HG03025 (cell line): ENCODE results near the gene GFI1.

Experiments
- ATAC-seq: cut with Tn5 transposase; IDR thresholded peaks from one replicate; pipeline ENCODE4 v1.9.1; 2021; ENCODE audit warnings: mild to moderate bottlenecking, moderate library complexity; ENCODE audit not compliant: unreplicated experiment, low FRiP score

Gene GFI1

DNA sequence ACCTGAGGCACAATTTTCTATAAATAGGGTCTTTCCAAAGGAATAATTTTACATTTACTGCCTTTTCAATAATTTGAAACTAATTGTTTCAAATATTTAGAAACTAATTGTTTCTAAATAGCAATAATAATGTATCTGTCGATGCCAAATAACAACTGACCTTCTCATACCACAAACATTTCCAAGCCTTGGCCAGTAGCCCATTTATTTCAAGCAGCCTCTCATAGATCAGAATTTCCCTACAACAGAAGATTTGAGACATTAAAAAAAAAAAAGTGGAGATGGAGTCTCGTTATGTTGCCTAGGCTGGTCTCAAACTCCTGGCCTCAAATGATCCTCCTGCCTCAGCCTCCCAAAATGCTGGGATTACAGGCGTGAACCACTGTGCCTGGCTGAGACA lies 2.1 kb upstream of the GFI1 start:
- no peak for ATAC-seq

DNA sequence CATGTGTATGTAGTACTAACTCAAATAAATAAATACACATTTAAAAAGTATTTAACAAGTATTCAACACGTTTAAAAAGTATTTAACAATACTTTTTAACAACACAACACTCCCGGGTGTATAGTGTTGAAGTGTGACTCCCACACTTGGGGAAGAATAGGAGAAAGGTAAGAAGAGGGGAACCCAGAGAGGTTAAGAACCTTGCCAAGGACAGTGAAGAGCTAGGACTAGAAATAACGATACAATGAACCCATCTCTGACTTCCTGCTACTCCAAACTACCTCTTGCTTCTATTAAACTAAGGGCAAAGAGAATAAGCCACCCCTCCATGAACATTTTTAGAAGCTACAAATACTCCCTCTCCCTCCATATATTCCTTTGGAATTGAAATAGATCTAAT lies 1.7 kb upstream of the GFI1 start:
- no peak for ATAC-seq

DNA sequence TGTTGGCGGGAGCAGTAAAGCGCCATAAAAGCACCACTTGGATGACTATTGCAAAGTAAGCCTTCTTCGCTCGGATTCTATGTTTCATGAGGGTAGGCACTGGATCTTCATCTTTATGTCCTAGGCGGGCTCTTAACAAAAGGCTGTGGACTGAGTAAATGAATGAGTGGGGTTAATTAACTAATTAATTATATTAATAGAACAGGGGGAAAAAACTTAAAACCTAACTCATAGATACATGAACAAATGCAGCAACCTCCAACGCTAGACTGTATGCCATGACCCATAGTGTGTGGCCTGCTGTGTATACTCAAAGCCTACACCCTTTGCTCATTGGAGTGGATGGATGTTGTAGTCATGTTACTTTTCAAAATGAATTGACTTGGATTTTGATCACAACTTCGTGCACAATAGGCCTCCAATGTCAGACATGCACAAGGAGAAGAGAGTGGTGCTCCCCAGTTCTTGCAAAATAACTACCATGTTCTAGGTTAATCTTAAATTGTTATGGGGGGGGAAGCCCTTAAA lies 417 bp upstream of the GFI1 start:
- ATAC-seq: no peak

DNA sequence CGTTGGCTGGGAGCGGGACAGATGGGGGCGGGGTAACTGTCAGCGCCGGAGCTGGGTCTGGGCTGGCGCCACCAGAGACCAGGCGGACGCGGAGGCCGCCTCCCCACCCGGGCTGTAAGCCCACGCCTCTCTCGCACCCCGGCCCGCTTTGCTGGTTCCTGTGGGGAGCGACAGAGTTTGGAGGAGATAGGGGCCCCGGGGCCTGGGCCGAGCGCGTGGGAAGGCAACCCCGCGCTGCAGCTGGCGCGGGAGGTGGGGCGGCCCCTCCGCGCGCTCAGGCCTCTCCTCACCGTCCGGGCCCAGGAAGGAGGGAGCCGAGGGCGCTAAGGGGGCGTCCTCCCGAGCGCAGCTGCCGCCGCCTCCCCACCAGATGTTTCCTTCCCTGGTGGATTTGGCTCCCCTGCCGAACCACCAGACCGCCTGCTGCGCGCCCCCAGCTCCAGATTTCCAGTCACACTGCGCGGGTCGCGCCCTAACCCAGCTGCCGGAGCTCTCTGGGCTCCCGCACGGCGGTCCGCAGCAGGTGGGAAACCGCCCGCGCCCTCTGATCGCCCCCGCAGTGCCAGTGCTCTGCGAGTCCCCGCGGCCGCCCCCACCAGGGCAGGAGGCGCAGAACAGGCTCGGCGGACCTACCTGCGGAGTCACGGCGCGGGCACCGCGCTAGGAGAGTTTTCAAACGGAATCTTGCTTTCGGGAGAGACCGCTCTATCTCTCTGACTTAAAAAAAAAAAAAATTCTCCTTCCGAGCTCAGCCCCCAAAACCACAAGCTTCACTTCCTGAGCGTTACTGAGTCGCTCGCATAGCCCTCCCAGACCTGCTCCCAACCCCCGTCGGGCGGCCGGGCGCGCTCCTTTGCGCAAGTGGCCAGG lies 1.1 kb downstream of the GFI1 start:
- ATAC-seq: peak; percentile 49

DNA sequence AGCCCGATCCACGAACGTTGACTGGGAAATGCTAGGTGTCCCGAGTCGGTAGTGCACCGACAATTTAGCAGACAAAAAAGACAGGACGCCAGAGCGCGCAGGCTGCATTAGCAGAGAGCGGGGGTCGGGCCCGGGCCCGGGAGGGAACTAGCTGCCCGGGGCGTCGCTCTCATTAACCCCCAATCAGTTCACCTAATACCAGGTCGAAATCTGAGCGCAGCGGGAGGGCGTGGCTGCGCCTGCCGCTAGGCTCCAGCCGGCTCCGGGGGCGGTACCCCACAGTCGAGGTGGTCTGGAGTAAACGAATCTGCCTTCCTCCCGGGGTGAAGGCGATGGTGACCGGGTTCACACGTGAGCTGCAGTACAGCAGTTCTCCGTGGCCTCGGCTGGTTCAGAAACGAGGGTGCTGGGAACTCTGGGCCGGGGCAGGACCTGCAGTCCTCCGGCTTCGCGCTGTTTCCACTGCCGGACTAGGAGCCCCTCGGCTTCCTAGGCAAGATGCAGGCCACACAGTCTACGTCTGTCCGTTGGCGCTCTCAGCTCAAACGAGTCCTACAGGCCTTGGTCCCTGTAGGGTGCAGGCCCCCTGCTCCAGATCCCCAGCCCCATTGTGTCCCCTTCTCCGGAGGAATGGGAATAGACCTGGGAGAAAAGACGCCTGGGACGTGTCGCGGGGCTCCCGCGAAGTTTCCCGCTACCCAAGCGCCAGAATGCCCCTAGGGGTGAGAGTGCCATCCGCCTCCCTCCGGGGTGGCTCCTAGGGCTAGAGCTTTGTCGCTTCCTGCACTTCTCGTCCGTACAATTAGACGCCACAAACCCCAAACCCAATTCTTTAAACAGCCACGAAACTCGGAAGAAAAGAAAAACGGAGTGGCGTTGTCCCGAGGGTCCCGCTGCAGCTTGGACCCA lies 2.0 kb downstream of the GFI1 start:
- ATAC-seq: peak; percentile 5

DNA sequence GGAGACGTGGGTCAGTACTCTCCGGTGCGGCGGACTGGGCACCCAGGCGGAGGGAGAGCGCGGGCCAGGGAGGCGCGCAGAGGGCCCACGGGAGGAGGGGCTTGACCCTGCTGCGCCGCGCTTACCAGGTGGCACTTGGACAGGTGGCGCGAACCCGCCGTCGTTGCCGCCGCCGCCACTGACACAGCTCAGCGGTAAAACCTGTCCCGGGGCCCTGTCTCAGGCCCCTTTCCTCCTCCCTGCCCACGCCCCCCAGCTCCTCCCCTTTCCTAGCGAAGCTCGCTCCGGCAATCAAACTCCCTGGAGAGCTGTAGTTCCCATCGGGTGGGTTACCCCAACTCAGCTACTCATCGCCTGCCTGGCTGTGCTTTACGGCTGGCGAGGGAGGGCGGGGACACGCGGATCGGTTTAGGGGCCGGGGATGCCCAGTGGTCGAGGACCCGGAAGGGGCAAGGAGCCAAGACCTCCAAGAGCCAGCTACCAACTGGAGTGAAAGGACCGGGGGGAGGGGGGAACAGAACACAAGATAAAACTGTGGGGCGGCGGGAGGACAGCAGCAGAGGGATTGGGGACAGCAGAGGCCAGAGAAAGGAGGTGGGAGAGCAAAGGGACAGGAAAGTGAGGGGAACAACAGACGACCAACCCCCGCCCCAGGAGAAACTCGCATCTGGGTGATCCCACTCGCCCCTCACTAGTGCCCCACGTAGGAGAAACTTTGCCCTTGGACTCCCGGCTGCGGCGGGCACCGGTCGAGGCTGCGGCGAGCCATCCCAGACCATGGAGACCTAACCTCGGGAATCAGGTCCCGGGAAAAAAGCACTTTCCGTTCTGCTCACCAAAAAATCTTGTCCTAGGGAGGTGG lies 2.9 kb downstream of the GFI1 start:
- ATAC-seq: no peak

DNA sequence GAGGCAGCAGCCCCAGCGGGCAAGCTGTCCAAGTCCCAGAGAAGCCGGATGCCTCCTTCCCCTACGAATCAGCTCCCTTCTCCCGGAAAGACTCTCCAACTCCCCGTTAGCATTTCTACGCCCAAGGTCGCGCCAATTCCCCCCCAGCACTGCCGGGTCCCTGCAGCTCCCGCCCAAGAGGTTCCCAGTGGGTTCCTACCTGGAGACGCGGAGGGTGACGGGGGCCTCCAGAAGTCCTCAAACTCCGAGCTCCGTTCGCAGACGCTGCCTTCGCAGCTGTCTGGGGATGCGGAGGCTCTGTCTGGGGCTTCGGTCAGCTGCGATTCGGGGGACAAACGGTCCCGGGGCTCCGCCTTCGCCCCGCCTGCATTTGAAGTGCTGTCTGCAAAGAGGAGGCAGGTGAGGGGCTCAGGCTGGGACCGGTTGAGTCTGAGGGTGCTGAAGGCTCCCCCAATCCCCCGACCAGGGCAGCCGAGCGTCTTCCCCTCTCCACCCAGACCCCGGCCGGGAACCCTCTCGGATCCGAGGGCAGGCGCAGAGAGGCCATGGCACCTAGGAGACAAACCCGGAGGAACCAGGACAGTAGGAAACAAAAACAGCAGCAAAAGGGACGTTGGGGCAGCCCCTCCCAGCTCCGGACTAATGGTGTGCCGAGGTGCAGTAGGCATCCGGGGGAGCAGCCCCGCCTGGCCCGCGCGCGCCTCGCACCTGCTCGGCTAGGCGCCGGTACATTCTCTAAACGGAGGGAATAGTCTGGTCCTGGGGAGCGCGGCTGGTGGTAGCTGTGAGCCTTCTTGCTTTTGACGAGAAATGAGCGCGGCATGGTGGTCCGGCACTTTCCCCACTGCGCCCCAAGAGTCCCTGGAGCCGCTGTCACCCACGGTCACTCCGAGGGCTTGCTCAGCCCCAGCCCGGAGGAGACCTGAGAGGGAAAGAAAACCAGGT lies 3.8 kb downstream of the GFI1 start:
- ATAC-seq: no peak

DNA sequence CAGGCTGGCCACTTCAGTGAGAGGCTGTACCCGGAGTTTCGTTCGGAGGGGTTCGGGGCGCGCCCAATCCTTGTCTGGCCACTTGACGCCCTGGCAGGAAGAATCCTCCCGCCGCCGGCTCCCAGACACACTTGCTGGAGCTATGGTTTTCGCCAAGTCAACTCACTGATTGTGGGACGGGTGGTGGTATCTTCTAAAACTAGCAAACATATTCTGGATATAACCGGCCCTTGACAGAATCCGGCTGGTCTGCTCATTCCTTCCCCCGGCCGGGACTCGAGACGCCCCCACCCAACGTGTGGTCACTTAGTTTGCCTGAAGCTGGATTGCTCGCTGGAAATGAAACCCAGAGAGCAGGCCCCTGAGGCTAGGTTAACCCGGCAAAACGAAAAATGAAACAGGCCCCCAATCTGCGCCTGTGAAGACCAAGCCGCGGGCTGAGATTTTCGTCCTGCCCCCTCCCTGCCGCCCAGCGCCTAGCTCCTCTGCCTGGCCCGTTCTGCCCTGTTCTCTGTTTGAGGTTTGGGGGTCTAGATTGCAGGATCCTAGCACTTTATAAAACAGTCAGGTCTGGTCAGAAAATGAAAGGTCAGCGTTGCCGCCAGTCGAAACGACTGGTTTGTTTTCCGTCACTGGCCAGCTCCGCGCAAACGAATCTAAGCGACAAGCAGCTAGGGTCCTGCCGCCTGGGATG lies 4.6 kb downstream of the GFI1 start:
- ATAC-seq: no peak

DNA sequence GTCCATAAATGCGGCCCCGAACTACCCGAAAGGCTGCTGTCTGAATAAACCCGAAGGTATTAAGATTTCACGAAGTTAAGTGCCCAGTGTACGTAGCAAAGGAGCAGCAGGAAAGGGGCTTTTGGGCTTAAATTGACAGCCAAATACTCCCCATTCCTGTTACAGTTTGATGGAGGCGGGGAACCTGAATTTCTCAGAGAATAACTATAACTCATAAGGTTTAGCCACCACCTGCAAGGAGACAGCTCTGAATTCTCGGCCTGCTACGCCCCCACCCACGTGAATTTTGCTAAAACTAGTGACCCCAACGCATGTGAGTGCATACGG lies 5.2 kb downstream of the GFI1 start:
- ATAC-seq: no peak

DNA sequence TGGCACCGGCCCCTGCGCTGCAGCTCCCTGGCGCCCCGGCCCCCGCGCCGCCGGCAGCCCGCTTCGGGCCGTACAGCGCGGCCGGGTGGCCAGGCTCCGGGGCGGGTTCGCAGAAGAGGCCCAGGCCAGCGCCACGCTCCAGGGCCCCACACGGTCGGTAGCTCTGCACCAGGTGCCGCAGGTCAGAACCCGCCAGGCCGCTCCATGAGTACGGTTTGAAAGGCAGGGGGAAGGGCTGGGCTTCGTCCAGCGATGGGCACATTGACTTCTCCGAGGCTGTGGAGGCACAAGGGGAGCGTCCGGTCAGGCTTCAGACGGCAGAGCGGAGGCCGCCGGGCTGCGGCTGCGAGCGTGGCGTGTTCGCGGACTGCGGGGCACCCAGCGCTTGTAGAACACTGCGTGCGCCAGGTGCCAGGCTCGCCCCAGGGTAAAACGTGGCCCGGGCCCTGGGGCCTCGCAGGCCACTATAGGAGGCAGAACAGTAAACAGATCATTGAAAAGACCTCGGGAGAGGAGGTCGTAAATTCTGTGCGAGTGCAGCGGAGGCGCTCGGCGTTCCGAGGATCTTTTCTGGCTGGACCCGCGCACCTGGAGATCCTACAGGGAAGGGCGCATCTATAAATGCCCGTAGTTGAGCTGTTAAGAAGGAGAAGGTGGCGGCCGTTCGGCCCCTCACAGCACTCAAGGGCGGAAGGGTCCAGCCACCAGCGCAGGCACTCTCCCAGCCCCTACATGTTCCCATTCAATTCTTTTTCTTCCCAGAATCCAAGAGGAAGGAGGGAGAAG lies 5.7 kb downstream of the GFI1 start:
- no peak for ATAC-seq

DNA sequence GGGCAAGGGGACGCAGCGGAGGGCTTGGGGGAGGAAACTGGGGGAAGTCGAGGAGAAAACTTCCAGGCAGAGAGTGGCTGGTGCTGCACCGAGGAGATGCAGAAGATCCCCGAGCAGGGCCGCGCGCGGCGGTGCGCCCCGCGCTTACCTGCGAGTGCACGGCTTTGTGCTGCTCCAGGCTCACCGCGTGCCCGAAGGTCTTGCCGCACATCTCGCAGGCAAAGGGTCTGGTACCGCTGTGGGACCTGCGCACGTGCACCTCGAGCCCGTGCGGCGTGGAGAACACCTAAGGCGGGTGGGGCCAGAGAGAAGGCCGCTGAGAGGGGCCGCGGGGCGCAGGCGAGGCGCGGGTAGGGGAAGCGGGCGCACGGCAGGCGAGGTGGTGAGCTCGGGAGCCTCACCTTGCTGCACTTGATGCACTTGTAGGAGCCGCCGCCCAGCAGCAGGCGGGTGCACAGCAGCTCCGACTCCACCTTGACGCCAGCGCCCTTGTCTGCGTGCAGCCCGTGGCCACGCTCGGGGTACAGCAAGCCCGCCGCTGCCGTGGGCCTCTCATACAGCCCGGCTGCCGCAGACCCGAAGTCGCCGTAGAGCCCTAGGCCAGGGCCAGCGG lies 6.4 kb downstream of the GFI1 start:
- no peak for ATAC-seq

DNA sequence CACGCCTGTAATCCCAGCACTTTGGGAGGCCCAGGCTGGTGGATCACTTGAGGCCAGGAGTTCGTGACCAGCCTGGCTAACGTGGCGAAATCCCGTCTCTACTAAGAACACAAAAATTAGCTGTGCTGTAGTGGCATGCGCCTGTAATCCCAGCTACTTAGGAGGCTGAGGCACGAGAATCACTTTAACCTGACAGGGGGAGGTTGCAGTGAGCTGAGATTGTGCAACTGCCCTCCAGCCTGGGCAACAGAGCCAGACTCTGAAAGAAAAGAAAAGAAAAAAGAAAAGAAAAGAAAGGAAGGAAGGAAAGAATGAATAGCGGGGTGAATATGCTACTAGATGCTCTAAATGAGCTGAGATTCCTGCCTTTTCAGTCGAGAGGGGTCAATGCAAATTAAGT lies 7.1 kb downstream of the GFI1 start:
- no peak for ATAC-seq

DNA sequence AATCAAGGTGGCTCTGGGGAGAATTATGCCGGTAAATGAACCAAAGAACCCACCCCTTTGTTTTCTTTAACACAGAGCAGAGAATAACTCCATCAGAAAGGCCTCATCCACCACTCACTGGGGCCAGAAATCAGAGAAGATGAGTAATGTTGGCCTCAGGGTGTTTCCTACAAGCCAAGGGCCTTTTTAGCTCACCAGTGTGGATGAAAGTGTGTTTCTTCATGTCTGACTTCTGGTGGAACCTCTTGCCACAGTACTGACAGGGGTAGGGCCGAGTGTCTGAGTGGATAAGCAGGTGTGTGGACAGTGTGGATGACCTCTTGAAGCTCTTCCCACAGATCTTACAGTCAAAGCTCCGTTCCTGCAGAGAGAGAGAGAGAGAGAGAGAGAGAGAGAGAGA lies 8.3 kb downstream of the GFI1 start:
- ATAC-seq: no peak

DNA sequence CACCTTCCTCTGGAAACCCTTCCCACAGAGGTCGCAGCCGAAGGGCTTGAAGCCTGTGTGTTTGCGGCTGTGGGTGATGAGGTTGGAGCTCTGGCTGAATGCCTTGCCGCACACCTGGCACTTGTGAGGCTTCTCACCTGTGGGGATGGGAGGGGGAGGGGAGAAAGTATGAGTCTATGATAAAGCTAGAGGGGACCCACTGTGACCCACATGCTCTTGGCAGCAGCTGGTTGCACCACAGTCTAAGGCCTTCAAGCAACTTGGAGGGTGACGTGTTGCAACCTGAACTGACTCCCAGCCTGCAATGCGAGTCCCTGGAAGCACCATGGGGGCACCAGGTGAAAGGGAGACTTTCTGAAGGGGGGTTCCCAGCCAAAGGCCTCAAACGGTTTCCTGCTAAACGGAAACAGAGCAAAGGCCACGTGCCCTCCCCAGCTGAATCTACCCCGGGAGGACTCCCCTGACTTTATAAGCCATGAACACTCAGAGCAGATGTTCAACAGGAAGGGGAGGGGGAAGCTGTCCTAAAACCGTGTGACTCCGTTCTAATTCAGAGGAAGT lies 10.6 kb downstream of the GFI1 start:
- no peak for ATAC-seq

DNA sequence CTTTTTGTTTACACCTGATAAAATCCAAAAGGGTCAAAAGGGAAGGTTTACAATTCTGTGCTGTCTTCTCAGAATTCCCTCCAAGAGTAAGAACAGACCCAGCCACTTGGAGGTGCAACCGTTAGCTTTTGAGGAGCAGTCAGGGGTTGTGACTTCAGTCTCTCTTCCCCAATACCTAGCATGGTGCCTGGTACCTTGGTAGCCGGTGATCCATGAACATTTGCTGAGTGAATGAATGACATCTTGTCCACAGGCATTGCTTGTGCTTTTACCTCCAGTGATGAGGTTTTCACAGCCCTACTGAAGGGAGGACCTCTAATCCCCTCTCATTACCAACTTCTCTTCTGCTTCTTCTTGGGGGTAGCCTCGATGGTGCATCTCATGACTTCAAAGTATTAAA lies 11.7 kb downstream of the GFI1 start:
- ATAC-seq: no peak

DNA sequence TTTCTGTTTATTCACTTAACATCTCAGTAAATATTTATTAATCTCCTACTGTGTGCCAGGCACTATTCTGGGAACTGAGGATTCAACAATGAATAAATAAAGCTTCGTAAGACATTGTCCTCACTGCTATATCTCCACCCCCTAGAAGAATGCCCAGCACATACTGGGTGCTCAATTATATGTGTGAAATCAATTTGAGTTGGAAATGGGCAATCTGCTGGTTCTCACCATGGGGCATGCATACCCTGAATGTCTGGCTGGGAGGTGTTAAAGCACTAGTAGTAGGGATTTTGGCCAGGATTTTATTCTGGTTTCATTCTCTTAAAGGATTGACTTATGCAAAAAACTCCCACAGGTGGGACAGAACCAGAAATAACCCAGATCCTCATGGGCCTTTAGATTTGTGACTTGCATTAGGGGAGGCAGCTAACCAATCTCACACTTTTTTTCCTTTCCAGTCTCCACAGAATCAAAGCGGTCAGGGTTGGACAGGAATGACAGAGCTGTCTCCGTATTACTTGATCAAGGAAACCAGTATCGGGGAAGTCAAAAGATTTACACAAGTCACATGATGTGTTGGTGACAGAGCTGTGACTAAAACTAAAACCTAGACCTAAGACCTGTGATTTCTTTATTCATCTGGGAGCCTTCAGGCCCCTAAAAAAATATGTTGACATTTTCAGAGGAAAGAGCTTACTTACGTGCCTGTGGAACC lies 12.8 kb downstream of the GFI1 start:
- no peak for ATAC-seq

DNA sequence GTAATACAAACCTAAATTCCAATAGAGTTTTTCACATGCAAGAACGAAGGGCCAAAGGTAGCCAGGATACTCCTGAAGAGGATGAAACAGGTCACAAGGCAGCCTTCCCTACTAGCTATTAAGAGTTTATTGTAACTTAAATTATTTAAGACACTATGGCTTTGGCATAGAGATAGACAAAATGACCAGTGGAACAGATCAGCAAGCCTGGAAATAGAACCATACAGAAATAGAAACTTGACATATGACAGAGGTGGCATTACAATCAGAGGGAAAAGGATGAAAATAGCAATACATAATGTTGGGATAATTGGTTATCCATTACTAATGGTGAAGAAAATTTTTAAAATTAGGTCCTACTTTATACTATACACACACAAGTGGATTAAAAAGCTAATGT lies 16.5 kb downstream of the GFI1 start:
- no peak for ATAC-seq
